ELR (cell line): ENCODE data around the gene CDH23.

ENCODE experiments used
- DNase-seq: peaks from one replicate; pipeline ENCODE4 v3.0.0-alpha.2; 2015; ENCODE audit warnings: low read depth

Gene CDH23

DNA sequence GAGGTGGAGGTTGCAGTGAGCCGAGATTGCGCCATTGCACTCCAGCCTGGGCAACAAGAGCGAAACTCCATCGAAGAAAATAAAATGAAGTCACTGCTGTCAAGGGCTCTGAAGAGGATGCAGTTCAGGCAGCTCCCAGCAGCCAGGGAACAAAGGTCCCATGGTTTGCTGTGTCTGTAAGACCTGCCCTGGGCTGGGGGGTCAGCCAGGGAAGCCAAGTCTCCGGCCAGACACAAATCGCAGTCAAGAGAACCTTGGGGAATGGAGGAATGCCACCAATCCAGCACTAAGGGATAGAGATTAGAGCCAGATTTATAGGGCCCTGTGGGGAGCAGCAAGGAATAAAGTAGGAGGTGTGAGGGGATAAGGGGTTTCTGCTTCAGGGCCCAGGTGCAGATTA, 405.5 kb downstream of the CDH23 start:
- no peak for DNase-seq

DNA sequence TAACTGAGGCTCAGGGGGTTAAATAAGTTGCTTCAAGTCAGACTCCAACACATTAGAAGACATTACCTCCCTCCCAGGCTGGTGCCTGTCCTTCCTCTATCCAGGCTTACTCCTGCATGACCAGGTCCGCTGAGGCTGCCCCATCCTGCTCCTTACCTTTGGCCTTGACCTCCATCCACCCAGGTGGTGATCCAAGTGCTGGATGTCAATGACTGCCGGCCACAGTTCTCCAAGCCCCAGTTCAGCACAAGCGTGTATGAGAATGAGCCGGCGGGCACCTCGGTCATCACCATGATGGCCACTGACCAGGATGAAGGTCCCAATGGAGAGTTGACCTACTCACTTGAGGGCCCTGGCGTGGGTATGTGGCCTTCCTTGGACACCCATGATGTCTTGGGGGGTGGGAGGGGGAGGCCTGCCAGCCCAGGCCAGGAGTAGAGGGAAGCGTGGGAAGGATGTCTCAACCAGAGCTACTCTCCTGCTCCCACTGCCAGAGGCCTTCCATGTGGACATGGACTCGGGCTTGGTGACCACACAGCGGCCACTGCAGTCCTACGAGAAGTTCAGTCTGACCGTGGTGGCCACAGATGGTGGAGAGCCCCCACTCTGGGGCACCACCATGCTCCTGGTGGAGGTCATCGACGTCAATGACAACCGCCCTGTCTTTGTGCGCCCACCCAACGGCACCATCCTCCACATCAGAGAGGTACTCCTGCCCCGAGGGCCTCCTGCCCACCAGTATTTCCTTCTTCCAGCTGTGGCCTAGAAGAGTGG, 406.2 kb downstream of the CDH23 start:
- no peak for DNase-seq

DNA sequence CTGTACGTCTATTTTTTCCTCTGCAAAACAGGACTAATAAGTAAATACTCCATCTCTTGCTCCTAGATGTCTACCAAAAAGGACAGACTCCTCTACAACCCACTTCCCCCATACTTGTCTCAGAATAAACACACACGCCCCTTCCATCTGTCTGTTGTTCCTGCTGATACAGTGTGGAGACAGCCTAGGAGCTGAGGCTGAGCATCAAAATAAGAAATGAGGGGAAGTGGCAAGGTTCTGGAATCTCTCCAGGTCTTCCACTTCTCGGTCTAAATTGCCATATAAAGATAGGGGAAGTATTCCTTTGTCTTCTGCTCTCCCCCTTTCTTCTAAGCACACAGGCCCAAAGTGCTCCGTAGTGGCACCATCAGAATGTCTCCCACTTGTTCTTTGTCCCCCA, 407.4 kb downstream of the CDH23 start:
- DNase-seq: no peak

DNA sequence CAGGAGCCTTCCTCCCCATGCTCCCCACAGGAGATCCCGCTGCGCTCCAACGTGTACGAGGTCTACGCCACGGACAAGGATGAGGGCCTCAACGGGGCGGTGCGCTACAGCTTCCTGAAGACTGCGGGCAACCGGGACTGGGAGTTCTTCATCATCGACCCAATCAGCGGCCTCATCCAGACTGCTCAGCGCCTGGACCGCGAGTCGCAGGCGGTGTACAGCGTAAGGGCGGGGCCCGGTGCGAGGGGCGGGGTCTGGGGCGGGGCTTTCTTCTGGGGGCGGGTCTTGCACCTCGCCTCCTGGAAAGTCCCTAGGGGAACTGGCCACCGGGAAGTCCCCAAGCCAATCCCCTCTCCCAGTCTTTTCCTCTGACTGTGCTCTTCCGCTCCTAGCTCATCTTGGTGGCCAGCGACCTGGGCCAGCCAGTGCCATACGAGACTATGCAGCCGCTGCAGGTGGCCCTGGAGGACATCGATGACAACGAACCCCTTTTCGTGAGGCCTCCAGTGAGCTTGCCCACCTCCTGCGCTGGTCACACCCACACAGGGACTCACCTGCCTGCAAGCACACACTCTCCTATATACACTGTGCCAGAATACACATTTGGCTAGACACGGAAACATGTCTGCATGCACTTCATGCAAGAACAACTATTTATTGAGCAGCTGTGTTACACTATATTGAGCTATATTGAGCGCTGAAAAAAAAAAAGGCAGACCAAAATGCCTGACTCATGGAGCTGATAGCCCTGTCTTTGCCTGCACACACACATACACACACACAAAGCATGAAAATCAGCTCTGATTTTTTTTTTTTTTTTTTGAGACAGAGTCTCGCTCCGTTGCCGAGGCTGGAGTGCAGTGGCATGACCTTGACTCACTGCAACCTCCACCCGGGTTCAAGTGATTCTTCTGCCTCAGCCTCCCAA, 409.3 kb downstream of the CDH23 start:
- DNase-seq: no peak

DNA sequence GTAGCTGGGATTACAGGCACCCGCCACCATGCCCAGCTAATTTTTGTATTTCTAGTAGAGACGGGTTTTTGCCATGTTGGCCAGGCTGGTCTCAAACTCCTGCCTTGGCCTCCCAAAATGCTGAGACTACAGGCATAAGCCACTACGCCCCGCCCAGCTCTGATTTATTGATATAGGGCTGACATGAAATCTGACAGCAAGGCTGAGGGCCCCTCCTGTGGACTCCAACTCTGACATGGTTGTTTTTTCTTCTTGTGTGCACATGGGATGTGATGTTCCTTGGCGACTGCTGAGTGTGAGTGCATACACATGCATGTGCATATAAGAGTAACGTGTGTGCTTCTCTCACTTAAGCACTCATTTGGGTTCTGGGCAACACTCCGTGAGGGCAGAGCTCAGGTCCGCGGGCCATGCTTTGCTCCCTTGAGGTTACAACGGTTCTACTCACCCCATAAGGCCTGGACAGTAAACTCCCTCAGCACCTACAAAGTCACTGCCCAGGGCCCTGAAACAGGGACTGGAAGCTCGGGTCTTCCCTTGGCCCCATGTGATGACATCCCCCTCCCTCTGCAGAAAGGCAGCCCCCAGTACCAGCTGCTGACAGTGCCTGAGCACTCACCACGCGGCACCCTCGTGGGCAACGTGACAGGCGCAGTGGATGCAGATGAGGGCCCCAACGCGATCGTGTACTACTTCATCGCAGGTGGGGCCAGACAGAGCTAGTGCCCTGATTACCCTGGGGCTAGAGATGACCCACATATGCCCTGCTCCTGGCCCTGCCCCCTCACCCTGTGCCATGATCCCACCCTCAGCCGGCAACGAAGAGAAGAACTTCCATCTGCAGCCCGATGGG, 410.2 kb downstream of the CDH23 start:
- DNase-seq: no peak

DNA sequence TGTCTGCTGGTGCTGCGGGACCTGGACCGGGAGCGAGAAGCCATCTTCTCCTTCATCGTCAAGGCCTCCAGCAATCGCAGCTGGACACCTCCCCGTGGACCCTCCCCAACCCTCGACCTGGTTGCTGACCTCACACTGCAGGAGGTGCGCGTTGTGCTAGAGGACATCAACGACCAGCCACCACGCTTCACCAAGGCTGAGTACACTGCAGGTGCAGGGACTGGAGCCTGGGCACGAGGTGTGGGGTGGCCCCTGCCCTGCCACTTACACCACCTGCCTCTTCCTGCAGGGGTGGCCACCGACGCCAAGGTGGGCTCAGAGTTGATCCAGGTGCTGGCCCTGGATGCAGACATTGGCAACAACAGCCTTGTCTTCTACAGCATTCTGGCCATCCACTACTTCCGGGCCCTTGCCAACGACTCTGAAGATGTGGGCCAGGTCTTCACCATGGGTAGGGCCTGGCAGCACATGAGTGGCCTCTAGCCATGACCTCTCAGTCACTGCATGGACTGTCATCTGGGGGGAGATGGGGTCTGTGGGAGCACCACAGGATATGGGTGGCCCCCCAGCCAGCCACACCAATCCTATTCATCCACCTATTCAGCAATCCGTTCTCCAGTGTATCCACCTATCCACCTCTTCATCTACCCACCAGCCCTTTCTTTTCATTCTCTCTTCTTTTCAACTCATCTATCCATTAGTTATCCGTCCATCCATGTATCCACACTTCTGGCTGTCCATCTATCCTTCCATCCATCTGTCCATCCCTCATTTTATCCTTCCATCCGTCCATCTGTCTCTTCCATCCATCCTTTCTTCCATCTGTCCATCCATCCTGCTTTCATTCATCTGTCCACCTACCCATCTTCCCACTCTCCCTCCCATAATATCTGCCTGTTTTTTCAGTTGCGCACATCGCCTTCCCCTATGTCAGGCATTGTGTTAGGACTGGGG, 411.1 kb downstream of the CDH23 start:
- DNase-seq: no peak

DNA sequence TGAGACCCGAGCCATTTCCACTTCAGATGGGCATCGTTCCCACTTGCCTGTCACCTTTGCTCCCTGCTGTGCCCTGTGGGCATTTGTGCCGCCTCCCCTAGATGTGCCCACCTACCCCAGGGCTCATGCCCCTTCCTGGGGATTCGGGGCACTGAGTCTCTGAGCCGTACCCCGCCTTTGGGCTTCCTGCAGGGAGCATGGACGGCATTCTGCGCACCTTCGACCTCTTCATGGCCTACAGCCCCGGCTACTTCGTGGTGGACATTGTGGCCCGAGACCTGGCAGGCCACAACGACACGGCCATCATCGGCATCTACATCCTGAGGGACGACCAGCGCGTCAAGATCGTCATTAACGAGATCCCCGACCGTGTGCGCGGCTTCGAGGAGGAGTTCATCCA, 412.9 kb downstream of the CDH23 start:
- DNase-seq: no peak

DNA sequence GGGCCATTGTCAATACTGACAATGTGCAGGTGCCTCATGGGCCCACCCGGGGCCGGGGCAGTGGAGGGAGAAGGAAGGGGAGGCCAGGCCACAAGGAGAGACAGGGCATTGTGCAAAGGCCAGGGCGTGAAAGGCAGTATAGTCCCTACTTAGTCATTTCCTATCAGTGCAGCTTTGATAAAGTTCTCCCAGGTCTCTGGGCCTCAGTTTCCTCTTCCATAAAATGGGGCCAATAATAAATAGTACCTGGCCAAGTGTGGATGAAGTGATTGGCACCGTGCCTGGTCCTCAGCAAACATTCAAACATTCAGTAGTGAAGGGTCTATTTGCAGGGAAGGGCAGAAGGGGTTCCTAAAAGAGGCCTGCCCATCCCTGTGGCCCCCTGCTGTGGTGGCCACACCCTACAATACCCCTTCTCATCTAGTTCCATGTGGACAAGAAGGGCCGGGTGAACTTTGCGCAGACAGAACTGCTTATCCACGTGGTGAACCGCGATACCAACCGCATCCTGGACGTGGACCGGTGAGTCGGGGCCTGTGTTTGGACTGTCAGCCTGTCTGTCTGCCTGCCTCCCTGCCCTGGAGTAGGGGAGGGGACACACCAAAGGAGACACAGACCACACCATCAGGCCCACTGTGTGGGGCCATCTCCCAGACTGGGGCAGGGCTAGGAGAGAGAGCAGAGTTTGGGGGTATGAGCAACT, 413.5 kb downstream of the CDH23 start:
- DNase-seq: peak; percentile 30

DNA sequence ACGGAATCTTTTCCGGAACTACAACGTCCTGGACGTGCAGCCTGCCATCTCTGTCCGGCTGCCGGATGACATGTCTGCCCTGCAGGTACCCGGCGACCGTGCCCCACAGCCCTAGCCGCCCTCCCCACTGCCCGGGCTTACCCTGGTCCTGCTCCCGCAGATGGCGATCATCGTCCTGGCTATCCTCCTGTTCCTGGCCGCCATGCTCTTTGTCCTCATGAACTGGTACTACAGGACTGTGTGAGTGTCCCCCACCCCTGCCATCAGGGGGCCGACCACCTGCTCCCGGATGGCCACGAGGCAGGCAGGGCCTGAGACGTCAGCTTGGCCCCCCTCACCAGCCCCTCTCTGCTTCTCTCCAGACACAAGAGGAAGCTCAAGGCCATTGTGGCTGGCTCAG, 414.6 kb downstream of the CDH23 start:
- no peak for DNase-seq

DNA sequence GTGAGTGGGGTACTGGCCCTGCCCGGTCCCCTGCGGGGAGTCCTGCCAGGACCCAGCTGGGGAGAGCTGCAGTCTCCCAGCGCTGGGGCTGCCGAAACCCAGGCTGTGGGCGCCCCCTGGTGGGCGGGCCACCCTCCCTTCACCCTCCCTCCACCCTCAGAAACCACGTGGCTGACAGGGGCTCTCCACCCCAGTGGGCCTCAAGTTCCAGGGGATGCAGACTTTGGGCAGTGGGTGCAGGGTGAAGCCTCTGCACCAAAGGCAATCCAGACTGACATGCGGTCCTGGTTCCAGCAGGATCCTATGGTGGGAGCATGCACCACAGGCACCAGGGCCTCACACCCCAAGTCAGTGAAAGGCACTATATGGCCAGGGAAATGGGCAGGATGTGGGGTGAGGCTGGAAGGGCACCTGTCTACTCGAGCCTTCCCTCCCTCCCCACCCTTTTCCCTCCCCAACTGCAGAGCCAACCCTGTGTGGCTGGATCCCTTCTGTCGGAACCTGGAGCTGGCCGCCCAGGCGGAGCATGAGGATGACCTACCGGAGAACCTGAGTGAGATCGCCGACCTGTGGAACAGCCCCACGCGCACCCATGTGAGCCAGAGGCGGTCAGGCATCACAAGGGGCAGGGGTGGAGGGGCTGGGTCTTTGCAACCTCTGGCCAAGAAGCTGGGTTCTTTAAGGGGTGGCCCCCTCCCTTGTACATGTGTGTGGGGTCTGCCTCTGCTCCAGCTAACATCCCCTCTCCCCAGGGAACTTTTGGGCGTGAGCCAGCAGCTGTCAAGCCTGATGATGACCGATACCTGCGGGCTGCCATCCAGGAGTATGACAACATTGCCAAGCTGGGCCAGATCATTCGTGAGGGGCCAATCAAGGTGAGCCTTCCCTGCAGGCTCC, 415.5 kb downstream of the CDH23 start:
- peak; percentile 65 for DNase-seq

DNA sequence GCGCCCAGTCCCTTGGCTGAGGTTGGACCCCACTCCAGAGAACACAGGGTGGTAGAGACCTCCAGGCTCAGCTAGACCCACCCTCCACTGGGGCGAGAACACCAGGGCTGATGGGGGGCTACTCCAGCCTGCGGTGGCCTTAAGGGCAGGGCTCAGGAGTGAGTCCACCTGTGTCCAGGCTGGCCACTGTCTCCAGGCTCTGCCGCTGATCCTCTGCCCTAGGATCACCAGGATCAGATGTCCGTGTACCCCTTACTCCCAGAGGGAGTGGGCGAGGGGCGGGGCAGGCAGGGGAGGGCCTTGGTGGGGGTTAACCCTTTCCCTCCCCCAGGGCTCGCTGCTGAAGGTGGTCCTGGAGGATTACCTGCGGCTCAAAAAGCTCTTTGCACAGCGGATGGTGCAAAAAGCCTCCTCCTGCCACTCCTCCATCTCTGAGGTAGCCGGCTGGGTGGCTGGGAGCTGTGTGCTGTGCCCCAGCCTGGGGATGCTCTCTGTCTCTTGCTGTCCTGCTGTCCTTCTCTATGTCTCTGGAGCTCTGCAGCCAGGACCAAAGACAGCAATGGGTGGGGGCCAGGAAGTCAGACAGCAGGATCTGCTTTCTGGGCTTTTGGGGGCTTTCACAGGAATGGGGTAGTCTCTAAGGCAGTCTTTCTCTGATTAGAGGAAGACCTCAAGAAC, 416.3 kb downstream of the CDH23 start:
- no peak for DNase-seq

DNA sequence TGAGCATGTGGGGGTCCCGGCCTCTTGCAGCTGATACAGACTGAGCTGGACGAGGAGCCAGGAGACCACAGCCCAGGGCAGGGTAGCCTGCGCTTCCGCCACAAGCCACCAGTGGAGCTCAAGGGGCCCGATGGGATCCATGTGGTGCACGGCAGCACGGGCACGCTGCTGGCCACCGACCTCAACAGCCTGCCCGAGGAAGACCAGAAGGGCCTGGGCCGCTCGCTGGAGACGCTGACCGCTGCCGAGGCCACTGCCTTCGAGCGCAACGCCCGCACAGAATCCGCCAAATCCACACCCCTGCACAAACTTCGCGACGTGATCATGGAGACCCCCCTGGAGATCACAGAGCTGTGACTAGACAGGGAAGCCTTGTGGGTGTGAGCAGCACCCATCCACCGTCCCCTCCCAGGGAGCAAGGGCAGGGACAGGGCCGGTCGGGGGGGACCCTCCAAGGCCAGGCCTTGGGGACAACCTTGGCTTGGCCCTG, 418.2 kb downstream of the CDH23 start:
- DNase-seq: no peak

DNA sequence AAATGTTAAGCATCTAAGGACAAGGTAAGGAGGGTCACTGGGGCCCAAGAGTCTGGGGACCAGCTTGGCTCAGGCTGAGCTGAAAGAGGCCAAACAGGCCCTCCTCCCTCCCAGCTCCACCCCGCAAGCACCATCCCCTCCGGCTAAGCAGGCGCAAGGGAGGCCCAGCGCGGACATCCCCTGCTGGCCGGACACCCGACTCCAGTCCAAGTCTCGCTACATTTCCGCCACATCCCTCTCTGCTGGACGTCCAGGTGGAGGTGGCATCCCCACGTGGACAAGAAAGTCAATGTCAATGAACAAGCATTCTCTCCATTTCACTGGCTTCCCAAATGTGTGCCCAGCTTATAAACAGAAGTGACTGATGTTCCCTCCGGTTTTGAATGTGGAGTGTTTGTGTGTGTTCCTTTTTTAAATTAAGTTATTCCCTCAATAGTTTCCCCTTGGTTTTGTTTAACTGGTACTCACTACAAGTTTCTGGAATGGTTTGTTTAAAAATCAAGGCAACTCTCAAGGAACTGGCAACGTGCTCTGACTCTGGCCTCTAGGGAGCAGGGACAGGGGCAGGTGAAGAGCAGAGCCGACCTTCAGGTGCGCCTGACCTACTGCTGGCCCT, 418.9 kb downstream of the CDH23 start:
- no peak for DNase-seq

DNA sequence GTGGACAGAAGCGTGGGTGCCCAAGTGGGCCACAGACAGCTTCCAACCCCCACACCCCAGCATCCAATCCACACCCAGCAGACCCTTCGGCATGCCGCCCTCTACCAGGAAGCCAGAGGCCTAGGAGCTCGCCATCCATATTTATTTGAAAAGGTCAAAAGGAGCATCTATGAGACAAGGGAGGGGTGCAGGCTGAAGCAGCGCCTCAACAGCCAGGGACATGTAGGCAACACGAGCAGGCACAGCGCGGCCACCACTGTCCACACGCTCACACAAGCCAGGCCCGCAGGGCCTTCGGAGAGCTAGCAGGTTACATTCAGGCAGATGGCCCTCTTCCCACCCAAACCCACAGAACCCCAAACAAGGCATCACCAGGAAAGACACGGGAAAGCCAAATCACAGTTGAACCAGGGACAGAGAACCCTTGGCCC, 419.7 kb downstream of the CDH23 start:
- DNase-seq: no peak

DNA sequence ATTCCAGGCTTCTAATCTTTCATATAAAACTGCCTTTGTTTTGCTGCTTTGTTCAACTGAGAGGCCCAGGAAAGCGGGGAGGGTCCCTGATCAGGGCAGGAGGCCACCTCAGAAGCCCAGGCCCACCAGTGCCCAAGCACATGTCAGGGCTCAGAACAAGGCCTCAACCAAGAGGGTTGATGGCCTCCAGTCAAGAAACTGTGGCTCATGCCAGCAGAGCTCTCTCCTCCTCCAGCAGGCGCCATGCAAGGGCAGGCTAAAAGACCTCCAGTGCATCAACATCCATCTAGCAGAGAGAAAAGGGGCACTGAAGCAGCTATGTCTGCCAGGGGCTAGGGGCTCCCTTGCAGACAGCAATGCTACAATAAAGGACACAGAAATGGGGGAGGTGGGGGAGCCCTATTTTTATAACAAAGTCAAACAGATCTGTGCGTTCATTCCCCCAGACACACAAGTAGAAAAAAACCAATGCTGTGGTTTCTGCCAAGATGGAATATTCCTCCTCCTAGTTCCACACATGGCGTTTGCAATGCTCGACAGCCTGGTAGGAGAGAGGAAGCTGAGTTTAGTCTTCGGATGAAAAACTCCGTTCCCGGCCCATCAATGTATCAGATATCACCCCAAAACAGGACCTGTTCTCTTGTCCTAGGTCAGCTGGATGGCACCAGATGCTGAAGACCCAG, 420.4 kb downstream of the CDH23 start:
- no peak for DNase-seq

DNA sequence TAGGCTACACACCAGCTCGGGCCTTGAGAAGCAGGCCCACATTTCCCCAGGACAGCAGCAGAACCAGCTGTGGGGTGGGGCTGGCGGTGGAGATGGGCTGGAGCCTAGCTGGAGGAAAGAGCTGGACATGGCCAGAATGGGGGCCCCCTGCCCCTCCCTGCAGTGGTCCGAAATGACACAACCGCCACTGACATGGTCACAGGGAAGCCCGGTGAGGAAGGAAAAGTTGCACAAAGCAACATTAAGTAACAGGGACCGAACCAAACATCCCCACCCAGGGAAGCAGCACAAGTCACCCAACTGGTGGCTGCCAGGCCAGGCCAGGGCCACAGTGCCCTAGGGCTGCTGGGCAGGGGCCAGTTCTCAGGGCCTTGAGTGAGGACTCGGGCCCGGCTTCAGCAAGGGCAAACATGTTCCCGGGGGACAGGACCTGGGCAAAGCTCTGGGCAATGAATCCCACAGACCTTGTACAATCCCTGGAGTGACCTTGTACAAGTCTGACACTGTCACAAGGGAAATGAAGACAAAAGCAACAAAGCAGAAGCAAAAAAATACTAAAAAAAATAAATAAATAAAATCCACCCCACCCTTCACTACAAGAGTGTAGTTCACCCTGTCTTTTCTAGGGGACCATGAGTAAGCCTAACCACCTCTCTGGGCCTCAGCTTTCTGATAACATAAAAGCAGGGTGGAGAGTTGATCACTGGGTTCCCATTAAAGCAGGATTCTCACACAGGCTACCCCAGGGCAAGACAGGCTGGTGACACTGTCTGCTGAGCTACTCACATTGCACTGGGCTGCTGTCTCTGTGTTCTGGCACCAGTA, 421.3 kb downstream of the CDH23 start:
- DNase-seq: no peak
